ENCODE data around the gene KAZN.

GRCh38 chr1:15007842-15008241, 409.4 kb downstream of the KAZN start:
- no peak for TF ChIP-seq CTCF (IDR thresholded peaks at IDR 0.05; ENCODE audit: control extremely low read depth in 1 of 3, insufficient read depth in 1 of 3, low read depth in 1 of 3, low read length in 3 of 3)
- no peak for TF ChIP-seq POLR2AphosphoS5 (IDR thresholded peaks at IDR 0.05; ENCODE audit: low read depth, low read length)
- TF ChIP-seq EZH2 (IDR thresholded peaks at IDR 0.05; ENCODE audit: low read depth, low read length, severe bottlenecking), result no peak
